Measurements from ENCODE around the gene CPNE8. TPM values are rescaled to one million over a fixed set of nuclear protein-coding genes. Genes with fewer than 3 reads are reported as not detected.
A peak's percentile ranks its signal among the peaks of the same experiment; 100 is the strongest.

The CPNE8 gene
- 10 to 100 TPM; 23.4 to 31.5 (median 24.7) TPM for total RNA-seq
- long read RNA-seq, donor 1, partial matches to known transcripts, result 1 of 8 reads
- long read RNA-seq, donor 1, other reads (novel, unspliced or antisense), result 3 of 8 reads
- long read RNA-seq, donor 2, partial matches to known transcripts, result 3 of 11 reads
- long read RNA-seq, donor 2, other reads (novel, unspliced or antisense), result 7 of 11 reads

- intact Hi-C loops (cut with DNase I, micrococcal nuclease), result loop anchor here in 1 of 2 donors (5.0 kb wide), 1 partner anchor 238 kb away; no protein-coding TSS in a partner anchor
- DNase-seq (peak; percentile 78 to 90 (median 86)), ATAC-seq (peak; percentile 80)
- Histone ChIP-seq H3K9me3 (no peaks in the 10 kb centered on the region), H3K36me3 (ENCODE audit: low read depth) (no peaks in the 10 kb centered on the region), H3K4me3 (peak within 1 kb of the TSS; percentile 30), H3K4me1 (ENCODE audit: low read depth) (no peaks in the 10 kb centered on the region)
- no peak for TF ChIP-seq CTCF (IDR thresholded peaks at IDR 0.05)
Observed at GRCh38 chr12:38905480-38906351, at the start of gene CPNE8. CPNE8 (minus strand) TSS chr12:38905591; CDS start chr12:38905534, 57 bp downstream.

- Histone ChIP-seq H3K9me3 (no peaks in the 10 kb centered on the region), H3K36me3 (ENCODE audit: low read depth) (no peaks in the 10 kb centered on the region), H3K4me3 (no peak overlapping the region), H3K4me1 (ENCODE audit: low read depth) (no peaks in the 10 kb centered on the region)
- TF ChIP-seq CTCF (IDR thresholded peaks at IDR 0.05), result no peak
- DNase-seq (peak in 1 of 3 donors; percentile 13), ATAC-seq (peak; percentile 77)
- intact Hi-C loops (cut with DNase I, micrococcal nuclease), result no loop called here
Observed at GRCh38 chr12:38954238-38954873, 49.0 kb upstream of the CPNE8 start.

GRCh38 chr12:38949363-38949762, 44.0 kb upstream of the CPNE8 start:
- H3K4me3 ChIP-seq, result no peak overlapping the region
- no peaks in the 10 kb centered on the region for H3K36me3 ChIP-seq (ENCODE audit: low read depth)
- H3K4me1 ChIP-seq (ENCODE audit: low read depth), result no peaks in the 10 kb centered on the region
- ATAC-seq (no peak), DNase-seq (no peak)
- intact Hi-C loops (cut with DNase I, micrococcal nuclease), result no loop called here
- no peak for TF ChIP-seq CTCF (IDR thresholded peaks at IDR 0.05)
- H3K9me3 ChIP-seq, result no peaks in the 10 kb centered on the region

GRCh38 chr12:38934686-38935085, 29.3 kb upstream of the CPNE8 start:
- intact Hi-C loops (cut with DNase I, micrococcal nuclease), result no loop called here
- no peak for DNase-seq

More at GRCh38 chr12:38934686-38935085, 29.3 kb upstream of the CPNE8 start:
- Histone ChIP-seq H3K36me3 (ENCODE audit: low read depth) (no peaks in the 10 kb centered on the region), H3K9me3 (no peaks in the 10 kb centered on the region), H3K4me1 (ENCODE audit: low read depth) (no peaks in the 10 kb centered on the region), H3K4me3 (no peak overlapping the region)
- TF ChIP-seq CTCF (IDR thresholded peaks at IDR 0.05), result no peak
- ATAC-seq, result no peak

Measured in mucosa of descending colon (tissue), 3 donors.